Loucy (cell line): ENCODE results near the gene CCL11.

Source experiments
- H2AFZ ChIP-seq: fragments of 200-600 bp; sonication (generic); 2 replicates; pipeline ENCODE4 v1.6.0; 2016; ENCODE audit warnings: antibody characterized with exemption, mild to moderate bottlenecking, low read length, moderate library complexity
- H3F3A ChIP-seq: fragments of 200-600 bp; 2 replicates; pipeline ENCODE4 v1.6.0; 2016; ENCODE audit warnings: antibody characterized with exemption, low read depth, mild to moderate bottlenecking
- H3K27me3 ChIP-seq: fragments of 200-600 bp; sonication (generic); 2 replicates; pipeline ENCODE4 v1.6.1; 2014; ENCODE audit warnings: low read length, mild to moderate bottlenecking; ENCODE audit not compliant: insufficient read depth, poor library complexity, severe bottlenecking
- H3K36me3 ChIP-seq: fragments of 200-600 bp; sonication (generic); 2 replicates; pipeline ENCODE4 v1.6.1; 2016; ENCODE audit warnings: low read length; ENCODE audit not compliant: insufficient read depth
- H3K4me1 ChIP-seq: fragments of 200-600 bp; sonication (generic); 2 replicates; pipeline ENCODE4 v1.5.1; 2014; ENCODE audit warnings: low read length, mild to moderate bottlenecking; ENCODE audit not compliant: insufficient read depth, poor library complexity, severe bottlenecking
- H3K4me2 ChIP-seq: fragments of 200-600 bp; sonication (generic); 2 replicates; pipeline ENCODE4 v1.6.0; 2014; ENCODE audit warnings: antibody characterized with exemption, low read length, low read depth, mild to moderate bottlenecking; ENCODE audit not compliant: poor library complexity, severe bottlenecking
- H3K4me3 ChIP-seq: fragments of 200-600 bp; sonication (generic); 2 replicates; pipeline ENCODE4 v1.5.1; 2014; ENCODE audit warnings: low read length, mild to moderate bottlenecking, mixed read lengths; ENCODE audit not compliant: poor library complexity, severe bottlenecking
- H3K79me2 ChIP-seq: fragments of 200-600 bp; sonication (generic); 2 replicates; pipeline ENCODE4 v1.6.1; 2014; ENCODE audit warnings: low read length; ENCODE audit not compliant: insufficient read depth
- H3K9ac ChIP-seq: fragments of 200-600 bp; sonication (generic); 2 replicates; pipeline ENCODE4 v1.6.0; 2014; ENCODE audit warnings: mild to moderate bottlenecking, low read depth, low read length, moderate library complexity; ENCODE audit not compliant: poor library complexity, severe bottlenecking
- H3K9me2 ChIP-seq: fragments of 200-600 bp; sonication (generic); replicated peaks from 2 replicates; pipeline ENCODE4 v1.6.1; 2016; ENCODE audit warnings: low read depth, low read length, mixed read lengths
- H3K9me3 ChIP-seq: fragments of 200-600 bp; sonication (generic); 2 replicates; pipeline ENCODE4 v1.6.1; 2014; ENCODE audit warnings: mild to moderate bottlenecking, antibody characterized with exemption, low read length, low read depth; ENCODE audit not compliant: insufficient read depth
- H4K20me1 ChIP-seq: fragments of 200-600 bp; sonication (generic); 2 replicates; pipeline ENCODE4 v1.6.0; 2014; ENCODE audit warnings: antibody characterized with exemption, low read length, mild to moderate bottlenecking; ENCODE audit not compliant: insufficient read depth, poor library complexity, severe bottlenecking
- CTCF ChIP-seq: fragments of 200-600 bp; sonication (generic); conservative IDR thresholded peaks from 2 replicates; pipeline ENCODE4 v1.5.1; 2014; ENCODE audit warnings: mild to moderate bottlenecking, antibody characterized with exemption, low read length
- EZH2phosphoT487 ChIP-seq: fragments of 200-600 bp; IDR thresholded peaks from 2 replicates; pipeline ENCODE4 v1.6.1; 2018; ENCODE audit warnings: antibody characterized with exemption, mild to moderate bottlenecking, moderate library complexity, borderline replicate concordance

The CCL11 gene

GRCh38 chr17:34276826-34277225, 8.7 kb upstream of the CCL11 start:
- Histone ChIP-seq H4K20me1 (no peaks in the 10 kb centered on the region), H3K9me3 (no peaks in the 10 kb centered on the region), H3K36me3 (no peaks in the 10 kb centered on the region), H3F3A (no peaks in the 10 kb centered on the region), H3K9ac (no peak overlapping the region), H3K27me3 (no peaks in the 10 kb centered on the region), H3K79me2 (no peaks in the 10 kb centered on the region), H3K9me2 (no peaks in the 10 kb centered on the region), H3K4me2 (no peak overlapping the region), H2AFZ (no peak overlapping the region), H3K4me1 (no peaks in the 10 kb centered on the region), H3K4me3 (no peak overlapping the region)
- TF ChIP-seq EZH2phosphoT487, result no peak
- TF ChIP-seq CTCF, result no peak

- H3K27me3 ChIP-seq, result no peaks in the 10 kb centered on the region
- no peak overlapping the region for H3K4me3 ChIP-seq
- H3K4me2 ChIP-seq, result no peak overlapping the region
- H3K9me3 ChIP-seq, result no peaks in the 10 kb centered on the region
- H3K79me2 ChIP-seq, result no peaks in the 10 kb centered on the region
- no peaks in the 10 kb centered on the region for H4K20me1 ChIP-seq
- no peak overlapping the region for H2AFZ ChIP-seq
- TF ChIP-seq EZH2phosphoT487, result no peak
- TF ChIP-seq CTCF, result no peak
- H3K4me1 ChIP-seq, result no peaks in the 10 kb centered on the region
- no peaks in the 10 kb centered on the region for H3F3A ChIP-seq
- H3K36me3 ChIP-seq, result no peaks in the 10 kb centered on the region
- no peaks in the 10 kb centered on the region for H3K9me2 ChIP-seq
- H3K9ac ChIP-seq, result no peak overlapping the region
Measured at GRCh38 chr17:34283571-34283970, 2.0 kb upstream of the CCL11 start.

- H2AFZ ChIP-seq, result no peak overlapping the region
- H3K36me3 ChIP-seq, result no peaks in the 10 kb centered on the region
- H3K4me3 ChIP-seq, result no peak overlapping the region
Measured at GRCh38 chr17:34287875-34288274, 2.3 kb downstream of the CCL11 start.

More at GRCh38 chr17:34287875-34288274, 2.3 kb downstream of the CCL11 start:
- H3K4me2 ChIP-seq, result no peak overlapping the region
- no peaks in the 10 kb centered on the region for H4K20me1 ChIP-seq
- H3K4me1 ChIP-seq, result no peaks in the 10 kb centered on the region
- TF ChIP-seq EZH2phosphoT487 (no peak), CTCF (no peak)
- H3K9ac ChIP-seq, result no peak overlapping the region
- H3K9me2 ChIP-seq, result no peaks in the 10 kb centered on the region
- H3F3A ChIP-seq, result no peaks in the 10 kb centered on the region
- H3K9me3 ChIP-seq, result no peaks in the 10 kb centered on the region
- no peaks in the 10 kb centered on the region for H3K79me2 ChIP-seq
- H3K27me3 ChIP-seq, result no peaks in the 10 kb centered on the region
